Naive thymus-derived CD4-positive, alpha-beta T cell (primary cell): ENCODE data around the gene CPT1B. TPM values are rescaled to one million over a fixed set of nuclear protein-coding genes. Genes with fewer than 3 reads are reported as not detected.

Source experiments
- ATAC-seq: fragments of 150-1000 bp; cut with Tn5 transposase; 2 replicates; pipeline ENCODE4 v1.10.0; 2021; ENCODE audit warnings: mild to moderate bottlenecking, moderate library complexity
- CTCF ChIA-PET: fragments of 350-600 bp; sonication (Branson Sonifier 250); formaldehyde crosslinking; loops from one replicate; lab custom pipeline; 2021; ENCODE audit warnings: antibody characterized with exemption; lab: Charles Lee
- POLR2A ChIA-PET: fragments of 350-600 bp; sonication (Branson Sonifier 250); formaldehyde crosslinking; loops from one replicate; lab custom pipeline; 2021; ENCODE audit warnings: antibody characterized with exemption, inconsistent platforms; lab: Charles Lee
- DNase-seq, 9 donors: peaks; one replicate each; pipeline versions ENCODE4 v3.0.0 to v3.0.0-alpha.2; 2020 to 2022; ENCODE audit warnings: mixed read lengths in 1 of 9
- H3K27ac ChIP-seq: one replicate; pipeline ENCODE4 v1.7.0; 2013; ENCODE audit warnings: mild to moderate bottlenecking, low read depth, low read length, moderate library complexity
- H3K27me3 ChIP-seq, 2 donors: one replicate each; pipeline ENCODE4 v1.7.0; 2013; ENCODE audit warnings: low read length in 2 of 2, mild to moderate bottlenecking in 2 of 2, moderate library complexity in 2 of 2; ENCODE audit not compliant: control insufficient read depth in 2 of 2, insufficient read depth in 2 of 2
- H3K36me3 ChIP-seq, 3 experiments: 1 replicate in 2 of 3; 2 replicates in 1 of 3; pipeline ENCODE4 v1.7.0; 2013; ENCODE audit warnings: low read length in 3 of 3, mild to moderate bottlenecking in 3 of 3, moderate library complexity in 1 of 3; ENCODE audit not compliant: insufficient read depth in 3 of 3, control insufficient read depth in 2 of 3
- H3K4me1 ChIP-seq, 2 donors: one replicate each; pipeline ENCODE4 v1.7.0; 2013; ENCODE audit warnings: low read length in 2 of 2, mild to moderate bottlenecking in 2 of 2, moderate library complexity in 1 of 2; ENCODE audit not compliant: control insufficient read depth in 2 of 2, insufficient read depth in 2 of 2
- H3K4me3 ChIP-seq: 2 replicates; pipeline ENCODE4 v1.7.0; 2013; ENCODE audit warnings: mild to moderate bottlenecking, low read length
- H3K9me3 ChIP-seq, 3 experiments: 1 replicate in 2 of 3; 2 replicates in 1 of 3; pipeline ENCODE4 v1.7.0; 2013; ENCODE audit warnings: low read length in 3 of 3; ENCODE audit not compliant: control insufficient read depth in 2 of 3
- H3K27ac Mint-ChIP-seq, 9 donors: one replicate each; pipeline ENCODE4 v1.8.0; 2020 to 2022; ENCODE audit warnings: mixed read lengths in 9 of 9, mild to moderate bottlenecking in 8 of 9, moderate library complexity in 5 of 9, inconsistent platforms in 2 of 9
- H3K27me3 Mint-ChIP-seq, 5 donors: one replicate each; pipeline ENCODE4 v1.8.0; 2021 to 2022; ENCODE audit warnings: mixed read lengths in 5 of 5, mild to moderate bottlenecking in 1 of 5
- H3K36me3 Mint-ChIP-seq, 5 donors: one replicate each; pipeline ENCODE4 v1.8.0; 2020 to 2022; ENCODE audit warnings: mixed read lengths in 5 of 5, mild to moderate bottlenecking in 3 of 5, inconsistent platforms in 1 of 5
- H3K4me1 Mint-ChIP-seq, 7 donors: one replicate each; pipeline ENCODE4 v1.8.0; 2020 to 2022; ENCODE audit warnings: mixed read lengths in 7 of 7, mild to moderate bottlenecking in 3 of 7, inconsistent platforms in 1 of 7
- H3K4me3 Mint-ChIP-seq, 10 donors: one replicate each; pipeline ENCODE4 v1.8.0; 2020 to 2022; ENCODE audit warnings: mild to moderate bottlenecking in 10 of 10, mixed read lengths in 10 of 10, moderate library complexity in 6 of 10, inconsistent platforms in 2 of 10
- H3K9me3 Mint-ChIP-seq, 11 donors: one replicate each; pipeline ENCODE4 v1.8.0; 2020 to 2022; ENCODE audit warnings: mixed read lengths in 11 of 11, mild to moderate bottlenecking in 4 of 11, inconsistent platforms in 1 of 11, moderate library complexity in 1 of 11
- intact Hi-C, 2 donors: fragments of 100-400 bp; cut with micrococcal nuclease; formaldehyde crosslinking; loops; one replicate each; pipeline ENCODE4 v1.15.1; 2023
- polyA plus RNA-seq, 2 donors: library from polyadenylated mRNA; unstranded; fragments of 300-500 nt; fragmentation: Illumina TruSeq; gene quantifications; one replicate each; pipeline ENCODE4 v1.2.3, GENCODE V29; 2021
- total RNA-seq, 6 experiments: library from RNA in 5 of 6; stranded (reverse) in 5 of 6; gene quantifications; 1 replicate in 5 of 6; 2 replicates in 1 of 6; pipeline ENCODE4 v1.2.3 and lab custom pipeline; 2021 to 2026

The CPT1B gene
- total and polyA plus RNA-seq, 7 experiments from 2014 or later, result 0.32 to 108 (median 64.8) TPM

DNA sequence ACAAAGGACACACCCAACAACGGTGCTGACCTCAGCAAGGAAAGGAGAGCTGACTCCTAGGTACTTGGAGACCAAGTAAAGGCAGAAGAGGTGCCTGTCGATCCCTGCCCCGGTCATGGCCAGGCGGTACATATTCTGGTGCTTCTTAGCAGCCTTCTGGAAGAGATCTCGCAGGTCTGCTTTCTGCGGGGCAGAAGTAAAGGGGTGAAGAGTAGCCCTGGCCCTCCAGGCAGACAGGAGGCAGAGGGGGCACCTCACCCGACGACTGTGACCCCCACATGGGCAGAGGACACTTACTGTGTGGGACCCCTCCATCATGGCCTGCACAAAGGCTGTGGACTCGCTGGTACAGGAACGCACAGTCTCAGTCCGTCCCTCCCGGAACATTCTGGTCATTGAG is 7.4 kb downstream of the CPT1B start:
- Mint-ChIP-seq H3K4me3 (no peak overlapping the region), H3K9me3 (no peaks in the 10 kb centered on the region), H3K27ac (no peak overlapping the region), H3K36me3 (peaks cover 0 to 21% (median 7%) of the 10 kb centered on the region in 5 donors), H3K4me1 (peaks cover 0 to 2% (median 0%) of the 10 kb centered on the region in 7 donors), H3K27me3 (no peaks in the 10 kb centered on the region)
- CTCF ChIA-PET, result no interaction called here
- no peaks in the 10 kb centered on the region for H3K4me1 ChIP-seq
- POLR2A ChIA-PET, result interaction anchor here (1.3 kb wide), 1 partner anchor 8 kb away, joined by 3 read pairs; the partner anchor contains the start of gene SYCE3
- H3K27me3 ChIP-seq, result no peaks in the 10 kb centered on the region
- no peaks in the 10 kb centered on the region for H3K9me3 ChIP-seq
- no peak overlapping the region for H3K27ac ChIP-seq
- intact Hi-C loops, result no loop called here
- DNase-seq, result no peak
- no peak for ATAC-seq
- H3K36me3 ChIP-seq, result peaks cover 0 to 49% (median 2%) of the 10 kb centered on the region in 3 experiments
- no peak overlapping the region for H3K4me3 ChIP-seq

GRCh38 chr22:50569896-50570535 is 8.2 kb downstream of the CPT1B start:
- no peak for DNase-seq
- no peaks in the 10 kb centered on the region for H3K4me1 ChIP-seq
- H3K9me3 Mint-ChIP-seq, result no peaks in the 10 kb centered on the region
- POLR2A ChIA-PET, result interaction anchor here (1.4 kb wide), 1 partner anchor 12 kb away, joined by 7 read pairs; the partner anchor contains the start of gene CHKB
- peaks cover 0 to 21% (median 7%) of the 10 kb centered on the region in 5 donors for H3K36me3 Mint-ChIP-seq
- H3K4me1 Mint-ChIP-seq, result peaks cover 0 to 2% (median 0%) of the 10 kb centered on the region in 7 donors
- CTCF ChIA-PET, result interaction anchor here (0.9 kb wide), 1 partner anchor 45 kb away, joined by 3 read pairs; the partner anchor contains the start of gene SCO2
- no peak overlapping the region for H3K4me3 ChIP-seq
- no peaks in the 10 kb centered on the region for H3K27me3 ChIP-seq
- peaks cover 0 to 44% (median 2%) of the 10 kb centered on the region in 3 experiments for H3K36me3 ChIP-seq
- no peak for ATAC-seq
- H3K4me3 Mint-ChIP-seq, result no peak overlapping the region
- no peaks in the 10 kb centered on the region for H3K9me3 ChIP-seq
- H3K27me3 Mint-ChIP-seq, result no peaks in the 10 kb centered on the region
- intact Hi-C loops, result no loop called here
- no peak overlapping the region for H3K27ac Mint-ChIP-seq
- no peak overlapping the region for H3K27ac ChIP-seq

GRCh38 chr22:50569041-50569459 is 9.2 kb downstream of the CPT1B start:
- Histone ChIP-seq H3K9me3 (no peaks in the 10 kb centered on the region), H3K27ac (no peak overlapping the region), H3K4me3 (no peak overlapping the region), H3K4me1 (no peaks in the 10 kb centered on the region), H3K27me3 (no peaks in the 10 kb centered on the region), H3K36me3 (peaks cover 0 to 44% (median 2%) of the 10 kb centered on the region in 3 experiments)
- ChIA-PET CTCF (no interaction called here), POLR2A (interaction anchor here (1.4 kb wide), 1 partner anchor 13 kb away, joined by 7 read pairs; the partner anchor contains the start of gene CHKB)
- intact Hi-C loops, result no loop called here
- no peak for DNase-seq
- Mint-ChIP-seq H3K36me3 (peaks cover 0 to 21% (median 7%) of the 10 kb centered on the region in 5 donors), H3K27me3 (peaks cover 0 to 6% (median 0%) of the 10 kb centered on the region in 5 donors), H3K27ac (no peak overlapping the region), H3K4me3 (no peak overlapping the region), H3K9me3 (no peaks in the 10 kb centered on the region), H3K4me1 (peaks cover 0 to 2% (median 0%) of the 10 kb centered on the region in 7 donors)
- ATAC-seq, result no peak

DNA sequence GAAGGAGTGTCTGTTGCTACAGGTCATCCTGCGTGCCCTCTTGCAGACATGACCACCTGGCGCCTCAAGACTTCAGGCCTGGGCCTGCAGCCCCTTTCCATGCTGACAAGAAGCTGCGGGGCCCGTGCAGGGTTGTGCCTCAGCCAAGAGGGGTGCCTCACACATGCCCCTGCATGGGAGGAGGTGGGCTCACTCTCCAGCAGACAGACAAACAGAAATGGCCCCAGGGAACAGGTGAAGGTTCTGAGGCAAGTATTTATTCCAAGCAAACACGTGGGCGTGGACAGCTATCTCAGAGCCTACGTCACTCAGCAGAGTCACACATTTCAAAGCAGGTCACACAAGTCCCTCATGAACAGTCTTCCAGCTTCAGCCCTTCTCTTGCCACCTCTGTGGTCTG is 9.6 kb downstream of the CPT1B start:
- Histone ChIP-seq H3K9me3 (no peaks in the 10 kb centered on the region), H3K36me3 (peaks cover 0 to 44% (median 2%) of the 10 kb centered on the region in 3 experiments), H3K27me3 (no peaks in the 10 kb centered on the region), H3K27ac (no peak overlapping the region), H3K4me1 (peaks cover 0 to under 1% of the 10 kb centered on the region in 2 donors), H3K4me3 (no peak overlapping the region)
- no peak for ATAC-seq
- Mint-ChIP-seq H3K36me3 (peaks cover 0 to 21% (median 7%) of the 10 kb centered on the region in 5 donors), H3K4me3 (no peak overlapping the region), H3K9me3 (no peaks in the 10 kb centered on the region), H3K27me3 (peaks cover 0 to 9% (median 0%) of the 10 kb centered on the region in 5 donors), H3K4me1 (peaks cover 0 to 3% (median 2%) of the 10 kb centered on the region in 7 donors), H3K27ac (no peak overlapping the region)
- intact Hi-C loops, result no loop called here
- POLR2A ChIA-PET, result interaction anchor here (1.4 kb wide), 1 partner anchor 14 kb away, joined by 7 read pairs; the partner anchor contains the start of gene CHKB
- no peak for DNase-seq
- CTCF ChIA-PET, result no interaction called here

- Mint-ChIP-seq H3K36me3 (peaks cover 0 to 21% (median 7%) of the 10 kb centered on the region in 5 donors), H3K27me3 (peaks cover 0 to 11% (median 0%) of the 10 kb centered on the region in 5 donors), H3K9me3 (no peaks in the 10 kb centered on the region), H3K4me1 (peaks cover 0 to 11% (median 9%) of the 10 kb centered on the region in 7 donors), H3K4me3 (no peak overlapping the region), H3K27ac (no peak overlapping the region)
- Histone ChIP-seq H3K4me3 (no peak overlapping the region), H3K36me3 (peaks cover 0 to 43% (median 2%) of the 10 kb centered on the region in 3 experiments), H3K4me1 (peaks cover 0 to 4% of the 10 kb centered on the region in 2 donors), H3K9me3 (no peaks in the 10 kb centered on the region), H3K27me3 (no peaks in the 10 kb centered on the region), H3K27ac (no peak overlapping the region)
- no peak for DNase-seq
- no peak for ATAC-seq
- ChIA-PET POLR2A (no interaction called here), CTCF (no interaction called here)
- intact Hi-C loops, result no loop called here
Measured at GRCh38 chr22:50567721-50568252, 10.4 kb downstream of the CPT1B start.

DNA sequence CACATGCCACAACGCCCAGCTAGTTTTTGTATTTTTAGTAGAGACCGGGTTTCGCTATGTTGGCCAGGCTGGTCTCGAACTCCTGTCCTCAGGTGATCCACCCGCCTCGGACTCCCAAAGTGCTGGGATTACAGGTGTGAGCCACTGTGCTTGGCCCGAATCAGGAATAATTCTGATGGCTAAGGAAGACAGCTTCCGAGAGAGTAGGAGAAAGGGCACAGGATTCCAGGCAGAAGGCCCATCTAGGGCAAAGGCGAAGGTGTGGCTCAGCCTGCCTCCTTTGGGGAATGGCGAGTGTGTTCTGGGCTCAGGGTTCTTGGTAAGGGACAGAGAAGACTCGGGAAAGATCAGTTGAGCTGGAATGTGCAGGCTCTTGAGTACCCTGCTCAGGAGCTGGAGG is 13.9 kb downstream of the CPT1B start:
- peak overlapping the region in 4 of 10 donors; percentile 20 to 97 (median 93) for H3K4me3 Mint-ChIP-seq
- POLR2A ChIA-PET, result interaction anchor here (1.0 to 4.4 kb wide), 12 partner anchors 8 to 57 kb away, joined by 3 to 33 read pairs (median 9); partner anchors contain the start of genes CHKB, CPT1B and SCO2
- H3K36me3 ChIP-seq, result peaks cover 0 to 8% (median 0%) of the 10 kb centered on the region in 3 experiments

More for the DNA sequence above, 13.9 kb downstream of the CPT1B start:
- Mint-ChIP-seq H3K4me1 (peaks cover 6 to 24% (median 14%) of the 10 kb centered on the region in 7 donors), H3K36me3 (peaks cover 0 to 5% (median 0%) of the 10 kb centered on the region in 5 donors), H3K27me3 (peaks cover 0 to 14% (median 0%) of the 10 kb centered on the region in 5 donors), H3K27ac (no peak overlapping the region), H3K9me3 (peaks cover 0 to 3% (median 0%) of the 10 kb centered on the region in 11 donors)
- Histone ChIP-seq H3K4me3 (no peak overlapping the region), H3K4me1 (peaks cover 0 to 4% of the 10 kb centered on the region in 2 donors), H3K27me3 (no peaks in the 10 kb centered on the region), H3K9me3 (no peaks in the 10 kb centered on the region), H3K27ac (no peak overlapping the region)
- CTCF ChIA-PET, result interaction anchor here (0.6 to 2.7 kb wide), 5 partner anchors 12 to 579 kb away, joined by 3 to 11 read pairs (median 4); partner anchors contain the start of genes KLHDC7B and SCO2
- DNase-seq (no peak), ATAC-seq (no peak)
- intact Hi-C loops, result no loop called here
